Central memory CD4-positive, alpha-beta T cell (primary cell): ENCODE results near the gene GRAMD2B.
A peak's percentile ranks its signal among the peaks of the same experiment; 100 is the strongest.
"Not testable (repeated sequence)": the region's sequence is repeated elsewhere in the genome, so short reads cannot be mapped to it uniquely, and the experiment has no call there.

Source experiments
- DNase-seq: peaks from one replicate; pipeline ENCODE4 v3.0.0; 2022
- total RNA-seq, 3 experiments: gene quantifications; one replicate each; lab custom pipeline; 2026; lab: John Stamatoyannopoulos, UW

GRAMD2B gene
- 8.5 to 20.8 (median 16.0) reads per million in 3 experiments for total RNA-seq

GRCh38 chr5:126422994-126423788, at the start of gene GRAMD2B:
TSS of gene GRAMD2B (plus strand) at chr5:126423409. CDS start at chr5:126423607, 198 bp downstream.
- DNase-seq: peak; percentile 73

- no peak for DNase-seq
Observed at GRCh38 chr5:126374109-126374416, 49.1 kb upstream of the GRAMD2B start.

GRCh38 chr5:126376443-126376842, 46.8 kb upstream of the GRAMD2B start:
- DNase-seq: no peak

GRCh38 chr5:126377424-126377823, 45.8 kb upstream of the GRAMD2B start:
- no peak for DNase-seq

- not testable (repeated sequence) for DNase-seq
Observed at GRCh38 chr5:126380316-126380715, 42.9 kb upstream of the GRAMD2B start.

GRCh38 chr5:126383246-126383645, 40.0 kb upstream of the GRAMD2B start:
- no peak for DNase-seq

GRCh38 chr5:126383776-126384175, 39.4 kb upstream of the GRAMD2B start:
- no peak for DNase-seq

- DNase-seq: no peak
Observed at GRCh38 chr5:126384985-126385384, 38.2 kb upstream of the GRAMD2B start.

GRCh38 chr5:126385524-126386502, 37.4 kb upstream of the GRAMD2B start:
- DNase-seq: no peak

- no peak for DNase-seq
Observed at GRCh38 chr5:126389179-126389578, 34.0 kb upstream of the GRAMD2B start.

GRCh38 chr5:126390051-126390450, 33.2 kb upstream of the GRAMD2B start:
- no peak for DNase-seq

- DNase-seq: no peak
Observed at GRCh38 chr5:126391386-126391785, 31.8 kb upstream of the GRAMD2B start.

GRCh38 chr5:126394211-126394788, 28.9 kb upstream of the GRAMD2B start:
- no peak for DNase-seq

- no peak for DNase-seq
Observed at GRCh38 chr5:126395198-126395597, 28.0 kb upstream of the GRAMD2B start.

GRCh38 chr5:126395605-126396004, 27.6 kb upstream of the GRAMD2B start:
- no peak for DNase-seq

GRCh38 chr5:126396721-126397120, 26.5 kb upstream of the GRAMD2B start:
- DNase-seq: not testable (repeated sequence)

- no peak for DNase-seq
Observed at GRCh38 chr5:126398791-126399190, 24.4 kb upstream of the GRAMD2B start.

- DNase-seq: no peak
Observed at GRCh38 chr5:126400621-126401251, 22.5 kb upstream of the GRAMD2B start.

- no peak for DNase-seq
Observed at GRCh38 chr5:126402621-126403555, 20.3 kb upstream of the GRAMD2B start.

GRCh38 chr5:126403876-126404275, 19.3 kb upstream of the GRAMD2B start:
- no peak for DNase-seq

GRCh38 chr5:126410623-126411022, 12.6 kb upstream of the GRAMD2B start:
- no peak for DNase-seq

- no peak for DNase-seq
Observed at GRCh38 chr5:126413856-126414255, 9.4 kb upstream of the GRAMD2B start.
